Hepatocyte (in vitro differentiated cells): ENCODE data around the gene MIER2. TPM values are rescaled to one million over a fixed set of nuclear protein-coding genes. Genes with fewer than 3 reads are reported as not detected.

Source experiments
- DNase-seq: peaks from one replicate; pipeline ENCODE4 v3.0.0-alpha.2; 2016; ENCODE audit warnings: low spot score
- H2AFZ ChIP-seq: fragments of 200-600 bp; sonication (generic); 2 replicates; pipeline ENCODE4 v1.6.0; 2016; ENCODE audit warnings: antibody characterized with exemption, mild to moderate bottlenecking
- H3K27ac ChIP-seq: fragments of 200-600 bp; sonication (generic); 2 replicates; pipeline ENCODE4 v1.5.1; 2016; ENCODE audit warnings: mild to moderate bottlenecking
- H3K27me3 ChIP-seq: fragments of 200-600 bp; sonication (generic); 2 replicates; pipeline ENCODE4 v1.6.1; 2016
- H3K36me3 ChIP-seq: fragments of 200-600 bp; sonication (generic); replicated peaks from 2 replicates; pipeline ENCODE4 v1.5.1; 2016; ENCODE audit warnings: low read depth; ENCODE audit not compliant: insufficient read depth
- H3K4me1 ChIP-seq: fragments of 200-600 bp; sonication (generic); 2 replicates; pipeline ENCODE4 v1.5.1; 2016; ENCODE audit warnings: mild to moderate bottlenecking, moderate library complexity; ENCODE audit not compliant: insufficient read depth
- H3K4me2 ChIP-seq: fragments of 200-600 bp; sonication (generic); 2 replicates; pipeline ENCODE4 v1.6.0; 2016
- H3K4me3 ChIP-seq: fragments of 200-600 bp; sonication (generic); 2 replicates; pipeline ENCODE4 v1.5.1; 2016; ENCODE audit warnings: mild to moderate bottlenecking
- H3K79me2 ChIP-seq: fragments of 200-600 bp; sonication (generic); 2 replicates; pipeline ENCODE4 v1.6.0; 2017; ENCODE audit warnings: mild to moderate bottlenecking
- H3K9me2 ChIP-seq: fragments of 200-600 bp; sonication (generic); replicated peaks from 2 replicates; pipeline ENCODE4 v1.6.0; 2017; ENCODE audit warnings: mild to moderate bottlenecking; ENCODE audit not compliant: insufficient read depth
- H3K9me3 ChIP-seq: fragments of 200-600 bp; sonication (generic); 2 replicates; pipeline ENCODE4 v1.5.1; 2016; ENCODE audit warnings: low read depth, mild to moderate bottlenecking
- H4K20me1 ChIP-seq: fragments of 200-600 bp; sonication (generic); 2 replicates; pipeline ENCODE4 v1.6.0; 2016; ENCODE audit warnings: mild to moderate bottlenecking; ENCODE audit not compliant: insufficient read depth, poor library complexity, severe bottlenecking
- CTCF ChIP-seq: fragments of 200-600 bp; sonication (generic); IDR thresholded peaks from 2 replicates; pipeline ENCODE4 v1.5.1; 2016; ENCODE audit warnings: antibody characterized with exemption, mild to moderate bottlenecking; ENCODE audit not compliant: poor library complexity
- EZH2 ChIP-seq: fragments of 200-600 bp; sonication (generic); IDR thresholded peaks from 2 replicates; pipeline ENCODE4 v1.6.1; 2016; ENCODE audit warnings: antibody characterized with exemption, mild to moderate bottlenecking, borderline replicate concordance
- EZH2phosphoT487 ChIP-seq: fragments of 200-600 bp; sonication (generic); IDR thresholded peaks from one replicate; pipeline ENCODE4 v1.6.1; 2018; ENCODE audit warnings: antibody characterized with exemption, mild to moderate bottlenecking, low read depth, moderate library complexity; ENCODE audit not compliant: unreplicated experiment, severe bottlenecking
- WGBS: methylation state at CpG from one replicate; pipeline ENCODE4 v1.1.6; 2016; ENCODE audit warnings: low lambda C conversion rate; ENCODE audit errors: missing lambda C conversion rate; 5-methylcytosine and 5-hydroxymethylcytosine counted together
- polyA plus RNA-seq: library from polyadenylated mRNA; unstranded; fragments of >200 nt; fragmentation: Nextera tagmentation; extraction: Ambion mirVana; gene quantifications from 2 replicates; pipeline ENCODE4 v1.2.1, GENCODE V29; 2016
- total RNA-seq: library from RNA; depleted of rRNA; stranded (reverse); fragments of >200 nt; gene quantifications from 2 replicates; pipeline ENCODE4 v1.2.3, GENCODE V29; 2014

MIER2 gene
- total and polyA plus RNA-seq, 2 experiments from 2014 or later: 8.4 to 47.3 TPM

DNA sequence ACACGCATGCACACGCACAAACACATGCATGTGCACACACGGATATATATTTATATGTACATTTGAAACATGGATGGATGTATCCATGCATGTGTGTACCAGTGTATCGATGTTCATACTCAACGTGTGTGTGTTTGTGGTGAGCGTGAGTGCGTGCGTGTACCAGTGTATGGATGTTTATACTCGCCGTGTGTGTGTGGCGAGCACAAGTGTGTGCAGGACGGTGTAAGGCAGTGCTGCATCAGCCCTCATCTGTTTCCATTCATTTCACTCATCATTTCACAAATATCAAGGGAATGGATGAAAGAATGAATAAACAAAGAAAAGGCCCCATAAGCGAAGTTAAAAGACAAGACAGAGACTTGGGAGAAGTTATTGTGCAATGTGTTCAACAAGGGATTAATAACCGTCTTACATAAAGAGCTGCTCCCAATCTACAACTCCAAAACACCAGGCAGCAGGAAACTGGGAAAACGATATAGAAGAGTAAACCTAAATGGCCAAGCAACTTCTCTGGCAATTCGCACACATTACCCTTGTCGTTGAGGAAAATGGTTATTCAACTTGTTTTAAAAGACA is 21.7 kb upstream of the MIER2 start:
- TF ChIP-seq CTCF (no peak), EZH2 (no peak), EZH2phosphoT487 (no peak)
- DNase-seq: no peak
- no peaks in the 10 kb centered on the region for H3K27me3 ChIP-seq
- no peaks in the 10 kb centered on the region for H4K20me1 ChIP-seq
- no peaks in the 10 kb centered on the region for H3K4me1 ChIP-seq
- H3K79me2 ChIP-seq: no peaks in the 10 kb centered on the region
- no peak overlapping the region for H3K27ac ChIP-seq
- no peaks in the 10 kb centered on the region for H3K9me2 ChIP-seq
- no peak overlapping the region for H3K4me3 ChIP-seq
- no peak overlapping the region for H3K4me2 ChIP-seq
- H3K36me3 ChIP-seq: no peaks in the 10 kb centered on the region
- WGBS: 91% methylated on average over 17 of the region's 17 CpGs
- no peak overlapping the region for H2AFZ ChIP-seq
- H3K9me3 ChIP-seq: no peaks in the 10 kb centered on the region

DNA sequence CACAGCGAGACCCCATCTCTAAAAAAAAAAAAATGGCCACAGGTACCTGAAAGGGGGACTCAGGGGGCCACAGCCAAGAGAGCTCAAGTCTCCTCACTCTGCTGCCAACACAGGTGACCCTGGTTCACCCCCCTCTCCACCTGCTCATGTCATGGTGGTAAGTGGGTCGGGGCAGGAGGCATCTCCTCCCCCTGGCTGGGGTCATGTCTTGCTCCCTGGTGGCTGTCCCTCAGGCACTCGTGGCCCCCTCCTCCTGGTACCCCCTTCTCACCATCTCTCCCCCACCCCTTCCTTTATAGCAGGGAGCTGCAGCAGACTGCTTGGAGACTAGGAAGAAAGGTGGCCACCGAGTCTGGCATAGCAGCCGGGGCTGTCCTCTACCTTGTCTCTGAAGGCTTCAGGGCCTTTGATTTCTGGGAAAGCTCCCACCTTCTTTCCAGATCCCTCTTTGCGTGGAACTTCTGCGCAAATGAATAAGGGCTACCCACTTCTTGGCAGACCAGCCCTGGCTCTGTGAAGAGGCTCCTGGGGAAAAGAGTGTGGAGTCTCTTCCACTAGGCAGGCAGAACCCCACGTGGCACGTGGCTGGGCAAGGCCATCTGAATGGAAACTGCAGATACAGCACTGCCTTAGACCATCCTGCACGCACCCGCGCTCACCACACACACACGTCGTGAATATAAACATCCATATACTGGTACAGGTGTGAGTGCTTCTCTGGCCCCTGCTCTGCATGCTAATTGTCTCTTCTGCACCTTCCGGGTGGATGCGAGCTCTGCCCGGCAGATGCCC is 20.1 kb upstream of the MIER2 start:
- H3K4me2 ChIP-seq: no peak overlapping the region
- no peak overlapping the region for H2AFZ ChIP-seq
- no peak for DNase-seq
- no peaks in the 10 kb centered on the region for H3K4me1 ChIP-seq
- no peaks in the 10 kb centered on the region for H3K27me3 ChIP-seq
- no peaks in the 10 kb centered on the region for H3K79me2 ChIP-seq
- no peaks in the 10 kb centered on the region for H3K9me3 ChIP-seq
- 80% methylated on average over 17 of the region's 17 CpGs for WGBS
- no peak overlapping the region for H3K4me3 ChIP-seq
- no peaks in the 10 kb centered on the region for H3K9me2 ChIP-seq
- no peaks in the 10 kb centered on the region for H4K20me1 ChIP-seq
- H3K36me3 ChIP-seq: no peaks in the 10 kb centered on the region
- no peak for TF ChIP-seq EZH2
- TF ChIP-seq CTCF: no peak
- TF ChIP-seq EZH2phosphoT487: no peak
- no peak overlapping the region for H3K27ac ChIP-seq

DNA sequence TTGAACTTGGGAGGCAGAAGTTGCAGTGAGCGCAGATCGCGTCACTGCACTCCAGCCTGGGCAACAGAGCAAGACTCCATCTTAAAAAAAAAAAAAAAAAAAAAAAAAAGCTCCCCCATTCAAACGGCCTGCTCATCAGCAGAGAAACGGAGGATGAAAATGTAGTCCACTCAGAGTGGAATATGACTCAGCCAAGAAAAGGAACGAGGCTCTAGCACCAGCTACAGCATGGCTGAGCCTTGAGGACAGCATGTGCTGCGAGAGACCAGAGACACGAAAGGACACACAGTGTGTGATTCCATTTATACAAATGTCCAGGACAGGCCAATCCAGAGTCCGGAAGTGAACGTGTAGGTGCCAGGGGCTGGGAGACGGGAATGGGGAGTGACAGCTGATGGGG is 18.1 kb upstream of the MIER2 start:
- Histone ChIP-seq H3K4me1 (no peaks in the 10 kb centered on the region), H3K36me3 (no peaks in the 10 kb centered on the region), H2AFZ (no peak overlapping the region), H3K9me2 (no peaks in the 10 kb centered on the region), H3K9me3 (no peaks in the 10 kb centered on the region), H4K20me1 (no peaks in the 10 kb centered on the region), H3K4me3 (no peak overlapping the region), H3K27me3 (no peaks in the 10 kb centered on the region), H3K4me2 (no peak overlapping the region), H3K27ac (no peak overlapping the region), H3K79me2 (no peaks in the 10 kb centered on the region)
- WGBS: 91% methylated on average over 11 of the region's 11 CpGs
- TF ChIP-seq CTCF: no peak
- no peak for TF ChIP-seq EZH2phosphoT487
- TF ChIP-seq EZH2: no peak
- no peak for DNase-seq
